Endodermal cell (in vitro differentiated cells): Measurements from ENCODE around the gene DENND6B. TPM values are rescaled to one million over a fixed set of nuclear protein-coding genes. Genes with fewer than 3 reads are reported as not detected.

ENCODE experiments used
- DNase-seq: peaks from one replicate; pipeline ENCODE4 v3.0.0-alpha.2; 2017
- H3K27ac ChIP-seq: 2 replicates; pipeline ENCODE4 v1.5.1; 2013; ENCODE audit warnings: mild to moderate bottlenecking, low read depth, low read length, moderate library complexity
- H3K27me3 ChIP-seq: 2 replicates; pipeline ENCODE4 v1.6.1; 2013; ENCODE audit warnings: mild to moderate bottlenecking, low read length, moderate library complexity; ENCODE audit not compliant: insufficient read depth, control insufficient read depth, poor library complexity, severe bottlenecking
- H3K36me3 ChIP-seq: 2 replicates; pipeline ENCODE4 v1.7.0; 2013; ENCODE audit warnings: mild to moderate bottlenecking, low read length, moderate library complexity; ENCODE audit not compliant: control insufficient read depth, insufficient read depth
- H3K4me1 ChIP-seq: one replicate; pipeline ENCODE4 v1.7.0; 2013; ENCODE audit warnings: low read length; ENCODE audit not compliant: control insufficient read depth, insufficient read depth
- H3K4me3 ChIP-seq: 2 replicates; pipeline ENCODE4 v1.5.1; 2013; ENCODE audit warnings: mild to moderate bottlenecking, low read length, moderate library complexity
- H3K9ac ChIP-seq: 2 replicates; pipeline ENCODE4 v1.6.1; 2013; ENCODE audit warnings: mild to moderate bottlenecking, low read length, moderate library complexity; ENCODE audit not compliant: poor library complexity, severe bottlenecking; ENCODE audit errors: extremely low read depth
- H3K9me3 ChIP-seq: 2 replicates; pipeline ENCODE4 v1.6.1; 2013; ENCODE audit warnings: mild to moderate bottlenecking, low read length, moderate library complexity; ENCODE audit not compliant: control insufficient read depth
- H3K27ac Mint-ChIP-seq: 2 replicates; pipeline ENCODE4 v1.8.0; 2020; ENCODE audit warnings: mixed read lengths
- H3K27me3 Mint-ChIP-seq: 2 replicates; pipeline ENCODE4 v1.8.0; 2021; ENCODE audit warnings: mild to moderate bottlenecking, mixed read lengths; ENCODE audit not compliant: insufficient read depth
- H3K36me3 Mint-ChIP-seq: 2 replicates; pipeline ENCODE4 v1.8.0; 2020; ENCODE audit warnings: low read depth, mixed read lengths
- H3K4me1 Mint-ChIP-seq: 2 replicates; pipeline ENCODE4 v1.8.0; 2020; ENCODE audit warnings: mixed read lengths
- H3K4me3 Mint-ChIP-seq: 2 replicates; pipeline ENCODE4 v1.8.0; 2020; ENCODE audit warnings: mild to moderate bottlenecking, moderate library complexity, mixed read lengths
- H3K9me3 Mint-ChIP-seq: 2 replicates; pipeline ENCODE4 v1.8.0; 2020; ENCODE audit warnings: mild to moderate bottlenecking, mixed read lengths
- CTCF ChIP-seq: fragments of 200-600 bp; sonication (generic); conservative IDR thresholded peaks from 2 replicates; pipeline ENCODE4 v1.5.0; 2021; ENCODE audit warnings: antibody characterized with exemption, mild to moderate bottlenecking
- WGBS, 2 experiments: methylation state at CpG; one replicate each; pipeline versions ENCODE4 v1.1.5 to v1.1.7; 2013; ENCODE audit warnings: missing lambda C conversion rate in 2 of 2, mixed read lengths in 1 of 2; ENCODE audit not compliant: insufficient coverage in 1 of 2, insufficient read length in 1 of 2; 5-methylcytosine and 5-hydroxymethylcytosine counted together
- total RNA-seq, 2 donors: library from RNA; stranded (reverse); fragmentation: NEBNext Ultra II Directional in 1 of 2; extraction: Animal tissue kit (Norgen Biotek cat#: 25700) in 1 of 2; gene quantifications; 2 replicates in 1 of 2; 3 replicates in 1 of 2; pipeline ENCODE4 v1.2.1, GENCODE V29; 2021

DENND6B gene
- total RNA-seq, 2 donors from 2014 or later: 8.3 to 14.2 TPM

GRCh38 chr22:50259302-50259701 lies 67.5 kb downstream of the DENND6B start:
- Mint-ChIP-seq H3K27ac (no peak overlapping the region), H3K27me3 (peaks cover 11% of the 10 kb centered on the region), H3K9me3 (no peaks in the 10 kb centered on the region), H3K36me3 (peaks cover 12% of the 10 kb centered on the region), H3K4me3 (peak overlapping the region; percentile 56), H3K4me1 (peaks cover 5% of the 10 kb centered on the region)
- H3K36me3 ChIP-seq: peaks cover 10% of the 10 kb centered on the region
- H3K4me3 ChIP-seq: no peak overlapping the region
- TF ChIP-seq CTCF: no peak
- H3K9me3 ChIP-seq: no peaks in the 10 kb centered on the region
- H3K9ac ChIP-seq: no peak overlapping the region
- no peaks in the 10 kb centered on the region for H3K27me3 ChIP-seq
- no peak overlapping the region for H3K27ac ChIP-seq
- H3K4me1 ChIP-seq: no peaks in the 10 kb centered on the region
- 93 to 100% methylated on average over 3 to 15 of the region's 15 CpGs for WGBS, 2 experiments
- DNase-seq: no peak

Other genes starting within 250 kb of the DENND6B start
- under 1 TPM in 1 of 2 donors, not detected in 1; 0.18 TPM for gene MLC1, start 241.6 kb downstream of the DENND6B start, total RNA-seq
- under 1 TPM in 1 of 2 donors, not detected in 1; 0.31 TPM for gene MOV10L1, start 237.0 kb downstream of the DENND6B start, total RNA-seq
- 10 to 100 TPM in 1 of 2 donors, 1 to 10 TPM in 1; 8.8 to 11.2 TPM for gene PANX2, start 156.3 kb downstream of the DENND6B start, total RNA-seq
- 10 to 100 TPM; 49.6 to 56.4 TPM for gene TRABD, start 141.1 kb downstream of the DENND6B start, total RNA-seq
- gene SELENOO, start 126.0 kb downstream of the DENND6B start, total RNA-seq: 10 to 100 TPM; 22.2 to 22.9 TPM
- 10 to 100 TPM; 43.7 to 46.0 TPM for gene TUBGCP6, start 82.0 kb downstream of the DENND6B start, total RNA-seq
- 10 to 100 TPM; 57.2 to 62.8 TPM for gene HDAC10, start 75.7 kb downstream of the DENND6B start, total RNA-seq
- 10 to 100 TPM; 46.5 to 57.0 TPM for gene MAPK12, start 65.3 kb downstream of the DENND6B start, total RNA-seq
- gene MAPK11, start 56.6 kb downstream of the DENND6B start, total RNA-seq: under 1 TPM; 0.33 to 0.40 TPM
- 10 to 100 TPM; 94.7 to 97.7 TPM for gene PLXNB2, start 19.4 kb downstream of the DENND6B start, total RNA-seq
- 10 to 100 TPM; 58.7 to 81.2 TPM for gene PPP6R2, start 16.3 kb upstream of the DENND6B start, total RNA-seq
- 10 to 100 TPM; 89.9 to 90.1 TPM for gene SBF1, start 148.0 kb upstream of the DENND6B start, total RNA-seq
- gene ADM2, start 154.5 kb upstream of the DENND6B start, total RNA-seq: 1 to 10 TPM; 4.0 to 4.2 TPM
- not detected for gene MIOX, start 159.8 kb upstream of the DENND6B start, total RNA-seq
- 10 to 100 TPM; 58.8 to 65.2 TPM for gene LMF2, start 180.7 kb upstream of the DENND6B start, total RNA-seq
- 10 to 100 TPM; 63.3 to 73.1 TPM for gene NCAPH2, start 181.2 kb upstream of the DENND6B start, total RNA-seq
- gene SCO2, start 198.6 kb upstream of the DENND6B start, total RNA-seq: 1 to 10 TPM in 1 of 2 donors, under 1 TPM in 1; 0.89 to 2.3 TPM
- 1 to 10 TPM; 1.2 to 2.1 TPM for gene TYMP, start 203.0 kb upstream of the DENND6B start, total RNA-seq
- gene KLHDC7B, start 218.9 kb upstream of the DENND6B start, total RNA-seq: not detected
- under 1 TPM; 0.70 to 0.91 TPM for gene SYCE3, start 235.9 kb upstream of the DENND6B start, total RNA-seq